ENCODE results near the gene HEY2. TPM values are rescaled to one million over a fixed set of nuclear protein-coding genes. Genes with fewer than 3 reads are reported as not detected.

HEY2 gene
- total and polyA plus RNA-seq, 2 of the 8 experiments (the other 6 are each of a cell fraction or from before 2014, with no cell fraction given) = 9.1 to 16.2 TPM

DNA sequence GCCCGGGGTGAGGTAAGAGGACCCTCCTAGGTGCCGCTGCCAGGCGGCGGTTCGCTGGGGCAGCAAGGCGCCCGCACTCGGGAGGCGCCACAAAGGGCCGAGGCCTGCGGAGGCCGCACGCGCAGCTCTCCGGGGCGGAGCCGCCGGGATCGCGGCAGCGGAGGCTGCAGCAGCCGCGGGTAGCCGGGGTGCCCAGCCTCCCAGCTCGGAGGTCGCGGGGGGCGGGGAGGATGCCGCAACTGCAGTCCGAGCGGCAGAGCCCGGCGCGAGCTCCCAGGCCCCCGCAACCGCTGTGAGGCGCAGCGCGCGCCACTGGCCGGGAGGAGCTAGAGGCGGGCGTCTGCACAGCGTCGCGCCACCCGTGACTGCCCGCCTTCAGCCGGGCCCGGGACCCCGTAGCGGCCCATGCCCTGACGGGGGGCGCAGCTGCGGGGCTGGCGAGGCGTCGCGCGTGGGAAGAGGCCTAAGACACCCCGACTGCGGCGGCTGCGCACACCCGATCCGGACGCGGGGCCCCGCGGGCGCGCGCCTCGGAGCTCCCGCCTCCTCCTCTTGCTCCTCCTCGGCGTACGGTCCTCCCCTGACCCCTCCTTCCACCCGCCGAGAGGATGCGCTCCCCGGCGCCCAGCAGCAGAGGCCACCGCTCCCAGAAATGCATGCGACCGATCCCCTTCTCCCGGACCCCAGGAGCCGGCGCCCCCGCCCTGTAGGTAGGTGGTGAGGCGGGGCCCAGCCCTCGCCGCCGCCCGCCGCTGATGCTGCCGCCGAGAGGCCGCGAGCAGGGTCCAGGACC, 41.1 kb downstream of the HEY2 start, which contains the start of gene NCOA7 (continued):
- TF ChIP-seq KDM4A (IDR thresholded peaks at IDR 0.05; ENCODE audit: low read depth, low read length, severe bottlenecking) (peak; percentile 97), ZNF274 (IDR thresholded peaks at IDR 0.05; ENCODE audit: borderline replicate concordance, extremely low read depth, low read length) (no peak), TBP (IDR thresholded peaks at IDR 0.05; ENCODE audit: low read depth, low read length) (0 out of 2 replicates have a peak, but pooled peaks have one; percentile 7), POLR2A (IDR thresholded peaks at IDR 0.05; ENCODE audit: control extremely low read depth in 1 of 2, low read depth in 2 of 2, low read length in 2 of 2) (peak; percentile 53 to 77), JUND (IDR thresholded peaks at IDR 0.05; ENCODE audit: low read length) (no peak), RXRA (IDR thresholded peaks at IDR 0.05; ENCODE audit: insufficient read depth, low read depth, low read length) (no peak), EGR1 (IDR thresholded peaks at IDR 0.05; ENCODE audit: borderline replicate concordance, low read depth, low read length) (peak; percentile 18; the same call in 1 of the 2 replicates), HDAC2 (IDR thresholded peaks at IDR 0.05; ENCODE audit: borderline replicate concordance in 1 of 2, low read depth in 2 of 2, low read length in 2 of 2) (peak in 1 of 2 experiments; percentile 53; a peak in 1 of 4 replicates), POLR2AphosphoS5 (IDR thresholded peaks at IDR 0.05; ENCODE audit: low read depth, low read length) (0 out of 2 replicates have a peak, but pooled peaks have one; percentile 13), RAD21 (IDR thresholded peaks at IDR 0.05 in 1 of 2, conservative IDR thresholded peaks at IDR 0.05 in 1 of 2; ENCODE audit: low read depth in 2 of 2, low read length in 2 of 2) (no peak), GABPA (IDR thresholded peaks at IDR 0.05; ENCODE audit: borderline replicate concordance, insufficient read depth, low read length) (0 out of 2 replicates have a peak, but pooled peaks have one; percentile 20)
- TF ChIP-seq, protein P1, sequence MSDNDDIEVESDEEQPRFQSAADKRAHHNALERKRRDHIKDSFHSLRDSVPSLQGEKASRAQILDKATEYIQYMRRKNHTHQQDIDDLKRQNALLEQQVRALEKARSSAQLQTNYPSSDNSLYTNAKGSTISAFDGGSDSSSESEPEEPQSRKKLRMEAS (IDR thresholded peaks at IDR 0.05) = peak; percentile 17; the same call in 1 of the 2 replicates

Measured in H1 (cell line).